Measurements from ENCODE around the gene UNC13A.
"Not testable (repeated sequence)": the region's sequence is repeated elsewhere in the genome, so short reads cannot be mapped to it uniquely, and the experiment has no call there.

DNA sequence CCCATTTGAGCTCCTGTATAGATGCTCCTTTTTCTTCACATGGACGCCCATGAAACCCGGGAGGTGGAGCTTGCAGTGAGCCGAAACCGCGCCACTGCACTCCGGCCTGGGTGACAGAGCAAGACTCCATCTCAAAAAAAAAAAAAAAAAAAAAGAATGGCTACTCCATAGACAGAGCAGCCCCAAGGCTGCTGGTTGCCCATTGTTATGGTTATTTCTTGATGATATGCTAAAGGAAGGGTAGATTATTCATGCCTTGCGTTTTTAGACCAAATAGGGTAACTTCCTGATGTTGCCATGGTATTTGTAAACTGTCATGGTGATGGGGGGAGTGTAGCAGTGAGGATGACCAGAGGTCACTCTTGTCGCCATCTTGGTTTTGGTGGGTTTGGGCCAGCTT, 90.1 kb downstream of the UNC13A start:
- TF ChIP-seq, protein P1, sequence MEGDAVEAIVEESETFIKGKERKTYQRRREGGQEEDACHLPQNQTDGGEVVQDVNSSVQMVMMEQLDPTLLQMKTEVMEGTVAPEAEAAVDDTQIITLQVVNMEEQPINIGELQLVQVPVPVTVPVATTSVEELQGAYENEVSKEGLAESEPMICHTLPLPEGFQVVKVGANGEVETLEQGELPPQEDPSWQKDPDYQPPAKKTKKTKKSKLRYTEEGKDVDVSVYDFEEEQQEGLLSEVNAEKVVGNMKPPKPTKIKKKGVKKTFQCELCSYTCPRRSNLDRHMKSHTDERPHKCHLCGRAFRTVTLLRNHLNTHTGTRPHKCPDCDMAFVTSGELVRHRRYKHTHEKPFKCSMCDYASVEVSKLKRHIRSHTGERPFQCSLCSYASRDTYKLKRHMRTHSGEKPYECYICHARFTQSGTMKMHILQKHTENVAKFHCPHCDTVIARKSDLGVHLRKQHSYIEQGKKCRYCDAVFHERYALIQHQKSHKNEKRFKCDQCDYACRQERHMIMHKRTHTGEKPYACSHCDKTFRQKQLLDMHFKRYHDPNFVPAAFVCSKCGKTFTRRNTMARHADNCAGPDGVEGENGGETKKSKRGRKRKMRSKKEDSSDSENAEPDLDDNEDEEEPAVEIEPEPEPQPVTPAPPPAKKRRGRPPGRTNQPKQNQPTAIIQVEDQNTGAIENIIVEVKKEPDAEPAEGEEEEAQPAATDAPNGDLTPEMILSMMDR (IDR thresholded peaks at IDR 0.05) = not testable (repeated sequence)
- TF ChIP-seq POLR2A (IDR thresholded peaks at IDR 0.05) = not testable (repeated sequence)
